GM23338 (cell line): ENCODE measurements around the gene TTLL8.

Experiments
- CREB1 ChIP-seq: fragments of 250-450 bp; sonication (Bioruptor Pico); IDR thresholded peaks from 2 replicates; pipeline ENCODE4 v1.5.0; 2020; ENCODE audit warnings: low read depth, mild to moderate bottlenecking, moderate library complexity
- CTCF ChIP-seq, 2 experiments: fragments of 200-600 bp in 1 of 2; sonication (generic) in 1 of 2; conservative IDR thresholded peaks; 2 replicates each; pipeline versions ENCODE4 v1.5.1 to v1.6.1; 2016 to 2017; ENCODE audit warnings: antibody characterized with exemption in 2 of 2, low read depth in 2 of 2, mild to moderate bottlenecking in 2 of 2, moderate library complexity in 1 of 2
- ETS1 ChIP-seq: IDR thresholded peaks from 2 replicates; pipeline ENCODE4 v1.6.1; 2016; ENCODE audit warnings: antibody characterized with exemption
- EZH2 ChIP-seq: fragments of 200-600 bp; sonication (generic); IDR thresholded peaks from one replicate; pipeline ENCODE4 v1.8.0; 2017; ENCODE audit warnings: antibody characterized with exemption, mild to moderate bottlenecking, low read depth; ENCODE audit not compliant: unreplicated experiment
- EZH2phosphoT487 ChIP-seq: fragments of 200-600 bp; sonication (generic); IDR thresholded peaks from one replicate; pipeline ENCODE4 v1.8.1; 2018; ENCODE audit warnings: antibody characterized with exemption; ENCODE audit not compliant: unreplicated experiment
- JUNB ChIP-seq: IDR thresholded peaks from one replicate; pipeline ENCODE4 v1.6.1; 2016; ENCODE audit warnings: antibody characterized with exemption; ENCODE audit not compliant: unreplicated experiment
- NANOG ChIP-seq: IDR thresholded peaks from 2 replicates; pipeline ENCODE4 v1.6.1; 2016; ENCODE audit warnings: antibody characterized with exemption, borderline replicate concordance
- POLR2AphosphoS5 ChIP-seq: IDR thresholded peaks from 2 replicates; pipeline ENCODE4 v1.6.1; 2016; ENCODE audit warnings: antibody characterized with exemption, low read depth
- REST ChIP-seq: IDR thresholded peaks from one replicate; pipeline ENCODE4 v1.6.1; 2018; ENCODE audit warnings: antibody characterized with exemption; ENCODE audit not compliant: unreplicated experiment
- STAT1 ChIP-seq: IDR thresholded peaks from one replicate; pipeline ENCODE4 v1.6.1; 2016; ENCODE audit warnings: antibody characterized with exemption; ENCODE audit not compliant: unreplicated experiment
- ZNF114 ChIP-seq: fragments of 250-450 bp; sonication (Bioruptor Pico); IDR thresholded peaks from 2 replicates; pipeline ENCODE4 v1.5.0; 2020; ENCODE audit warnings: mild to moderate bottlenecking, moderate library complexity
- ZNF331 ChIP-seq: fragments of 250-450 bp; sonication (Bioruptor Pico); IDR thresholded peaks from 2 replicates; pipeline ENCODE4 v1.5.0; 2020; ENCODE audit warnings: low read depth, mild to moderate bottlenecking, moderate library complexity
- ZNF462 ChIP-seq: fragments of 250-450 bp; sonication (Bioruptor Pico); IDR thresholded peaks from 2 replicates; pipeline ENCODE4 v1.5.0; 2020; ENCODE audit warnings: mild to moderate bottlenecking, moderate library complexity

- TF ChIP-seq CTCF (conservative IDR thresholded peaks at IDR 0.05; ENCODE audit: low read depth in 2 of 2) = no peak
- no peak for TF ChIP-seq EZH2phosphoT487
- no peak for TF ChIP-seq REST
- TF ChIP-seq JUNB = no peak
- no peak for TF ChIP-seq CREB1 (CRISPR knock-in tag)
- no peak for TF ChIP-seq ETS1
- no peak for TF ChIP-seq EZH2
- TF ChIP-seq STAT1 = no peak
- no peak for TF ChIP-seq POLR2AphosphoS5
- TF ChIP-seq ZNF462 (CRISPR knock-in tag) = no peak
- no peak for TF ChIP-seq NANOG
- TF ChIP-seq ZNF114 (CRISPR knock-in tag) = no peak
- TF ChIP-seq ZNF331 (CRISPR knock-in tag) = no peak
These were observed 29.5 kb upstream of the TTLL8 start for GRCh38 chr22:50087646-50088045.
